ENCODE measurements around the gene IGSF9B.

DNA sequence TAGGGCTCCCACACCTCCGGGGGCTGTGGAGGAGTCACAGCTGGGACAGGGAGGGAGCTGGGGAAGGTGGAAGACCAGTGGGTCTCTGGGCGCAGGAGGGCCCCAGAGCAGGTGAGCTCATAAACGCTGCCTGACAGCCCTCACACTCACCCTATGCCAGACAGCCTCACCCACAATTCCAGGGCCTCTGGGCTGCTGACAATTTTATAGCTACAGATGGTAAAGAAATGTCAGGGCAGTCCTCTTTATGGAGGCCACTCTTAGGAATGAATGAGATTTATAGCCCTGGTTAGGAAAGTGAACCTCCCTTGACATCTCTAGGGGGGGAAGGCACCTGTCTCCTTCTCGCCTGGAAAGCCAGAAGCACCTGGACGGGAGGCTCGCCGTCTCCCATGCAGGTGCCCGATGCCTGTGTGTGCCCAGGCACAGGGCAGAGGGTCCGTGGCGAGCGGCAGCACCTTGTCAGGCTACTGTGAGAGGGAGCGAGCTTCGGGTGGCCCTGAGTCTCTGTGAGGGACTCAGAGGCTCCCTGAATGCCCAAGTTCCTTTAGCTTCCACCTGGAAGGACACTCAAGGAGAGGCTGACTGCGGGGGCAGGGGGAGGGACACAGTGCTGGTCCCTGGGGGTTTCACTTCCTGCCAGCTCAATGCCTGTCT lies 39.9 kb downstream of the IGSF9B start:
- TF ChIP-seq, protein P1, sequence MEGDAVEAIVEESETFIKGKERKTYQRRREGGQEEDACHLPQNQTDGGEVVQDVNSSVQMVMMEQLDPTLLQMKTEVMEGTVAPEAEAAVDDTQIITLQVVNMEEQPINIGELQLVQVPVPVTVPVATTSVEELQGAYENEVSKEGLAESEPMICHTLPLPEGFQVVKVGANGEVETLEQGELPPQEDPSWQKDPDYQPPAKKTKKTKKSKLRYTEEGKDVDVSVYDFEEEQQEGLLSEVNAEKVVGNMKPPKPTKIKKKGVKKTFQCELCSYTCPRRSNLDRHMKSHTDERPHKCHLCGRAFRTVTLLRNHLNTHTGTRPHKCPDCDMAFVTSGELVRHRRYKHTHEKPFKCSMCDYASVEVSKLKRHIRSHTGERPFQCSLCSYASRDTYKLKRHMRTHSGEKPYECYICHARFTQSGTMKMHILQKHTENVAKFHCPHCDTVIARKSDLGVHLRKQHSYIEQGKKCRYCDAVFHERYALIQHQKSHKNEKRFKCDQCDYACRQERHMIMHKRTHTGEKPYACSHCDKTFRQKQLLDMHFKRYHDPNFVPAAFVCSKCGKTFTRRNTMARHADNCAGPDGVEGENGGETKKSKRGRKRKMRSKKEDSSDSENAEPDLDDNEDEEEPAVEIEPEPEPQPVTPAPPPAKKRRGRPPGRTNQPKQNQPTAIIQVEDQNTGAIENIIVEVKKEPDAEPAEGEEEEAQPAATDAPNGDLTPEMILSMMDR (conservative IDR thresholded peaks at IDR 0.05; ENCODE audit: low read length): no peak
- no peak for TF ChIP-seq EZH2phosphoT487 (IDR thresholded peaks at IDR 0.05; ENCODE audit: borderline replicate concordance, low read depth, low read length)
